Forelimb muscle (tissue), 1 donor: ENCODE results near the gene C20orf144. TPM values are rescaled to one million over a fixed set of nuclear protein-coding genes. Genes with fewer than 3 reads are reported as not detected.

Experiments
- DNase-seq: peaks from one replicate; pipeline ENCODE4 v3.0.0-alpha.2; 2013; ENCODE audit warnings: low read depth
- polyA plus RNA-seq: library from polyadenylated mRNA; unstranded; fragments of 120-200 nt; gene quantifications from one replicate; pipeline ENCODE4 v1.2.1, GENCODE V29; 2013; ENCODE audit not compliant: insufficient read length

Gene C20orf144
- polyA plus RNA-seq, 1 donor, result 0.19 TPM

- DNase-seq, result no peak
These were observed 11.9 kb upstream of the C20orf144 start for GRCh38 chr20:33650111-33650752.

GRCh38 chr20:33650753-33651561 lies 11.2 kb upstream of the C20orf144 start:
- DNase-seq, result no peak

GRCh38 chr20:33651562-33652048 lies 10.5 kb upstream of the C20orf144 start:
- DNase-seq, result no peak

GRCh38 chr20:33653218-33653899 lies 8.8 kb upstream of the C20orf144 start:
- DNase-seq, result no peak

- DNase-seq, result no peak
These were observed 8.1 kb upstream of the C20orf144 start for GRCh38 chr20:33653900-33654596.

- no peak for DNase-seq
These were observed 7.4 kb upstream of the C20orf144 start for GRCh38 chr20:33654680-33655161.

GRCh38 chr20:33655164-33655563 lies 7.0 kb upstream of the C20orf144 start:
- no peak for DNase-seq

GRCh38 chr20:33656010-33656782 lies 5.9 kb upstream of the C20orf144 start:
- no peak for DNase-seq

GRCh38 chr20:33656783-33657703 lies 5.1 kb upstream of the C20orf144 start:
- no peak for DNase-seq

GRCh38 chr20:33657704-33658095 lies 4.4 kb upstream of the C20orf144 start:
- DNase-seq, result no peak

GRCh38 chr20:33658510-33658909 lies 3.6 kb upstream of the C20orf144 start:
- DNase-seq, result no peak

- no peak for DNase-seq
These were observed 3.2 kb upstream of the C20orf144 start for GRCh38 chr20:33658929-33659328.

GRCh38 chr20:33659341-33660034 lies 2.6 kb upstream of the C20orf144 start:
- no peak for DNase-seq

GRCh38 chr20:33660035-33660684 lies 2.0 kb upstream of the C20orf144 start:
- no peak for DNase-seq

- no peak for DNase-seq
These were observed 1.5 kb upstream of the C20orf144 start for GRCh38 chr20:33660685-33661058.

GRCh38 chr20:33663161-33664084 lies 1.3 kb downstream of the C20orf144 start:
- DNase-seq, result no peak

GRCh38 chr20:33664085-33664761 lies 2.1 kb downstream of the C20orf144 start:
- DNase-seq, result no peak
